A673 (cell line): Measurements from ENCODE around the gene TGM4.

Experiments
- CTCF ChIP-seq: fragments of 300-800, 200-600 bp; sonication (generic); conservative IDR thresholded peaks from 2 replicates; pipeline ENCODE4 v1.5.1; 2017; ENCODE audit warnings: low read depth, mild to moderate bottlenecking, antibody characterized with exemption, low read length, moderate library complexity, mixed read lengths
- EZH2 ChIP-seq: fragments of 200-600 bp; sonication (generic); IDR thresholded peaks from 2 replicates; pipeline ENCODE4 v1.6.1; 2017; ENCODE audit warnings: borderline replicate concordance, low read depth, mild to moderate bottlenecking, mixed read lengths, antibody characterized with exemption, low read length; ENCODE audit not compliant: poor library complexity, severe bottlenecking

GRCh38 chr3:44896440-44896839 lies 22.0 kb downstream of the TGM4 start:
- TF ChIP-seq CTCF (no peak), EZH2 (no peak)
